Transverse colon (tissue), 4 donors: Measurements from ENCODE around the gene CCL11.

Source experiments
- CTCF ChIP-seq, 5 experiments: fragments of 200-600 bp in 3 of 5; fragments of 450-650 bp in 2 of 5; sonication (generic) in 3 of 5; IDR thresholded peaks; 1 replicate in 2 of 5; 2 replicates in 3 of 5; pipeline ENCODE4 v1.5.1; 2016 to 2017; ENCODE audit warnings: antibody characterized with exemption in 5 of 5, inconsistent platforms in 3 of 5, mild to moderate bottlenecking in 2 of 5, moderate library complexity in 1 of 5
- EP300 ChIP-seq: sonication (generic); formaldehyde crosslinking; IDR thresholded peaks from one replicate; pipeline ENCODE4 v1.6.1; 2017; ENCODE audit warnings: antibody characterized with exemption, low read depth
- POLR2A ChIP-seq: fragments of 450-650 bp; IDR thresholded peaks from one replicate; pipeline ENCODE4 v1.6.1; 2016; ENCODE audit warnings: antibody characterized with exemption, mild to moderate bottlenecking, moderate library complexity
- POLR2AphosphoS5 ChIP-seq, 3 donors: sonication (generic); formaldehyde crosslinking; IDR thresholded peaks; one replicate each; pipeline ENCODE4 v1.6.1; 2016; ENCODE audit warnings: antibody characterized with exemption in 3 of 3

DNA sequence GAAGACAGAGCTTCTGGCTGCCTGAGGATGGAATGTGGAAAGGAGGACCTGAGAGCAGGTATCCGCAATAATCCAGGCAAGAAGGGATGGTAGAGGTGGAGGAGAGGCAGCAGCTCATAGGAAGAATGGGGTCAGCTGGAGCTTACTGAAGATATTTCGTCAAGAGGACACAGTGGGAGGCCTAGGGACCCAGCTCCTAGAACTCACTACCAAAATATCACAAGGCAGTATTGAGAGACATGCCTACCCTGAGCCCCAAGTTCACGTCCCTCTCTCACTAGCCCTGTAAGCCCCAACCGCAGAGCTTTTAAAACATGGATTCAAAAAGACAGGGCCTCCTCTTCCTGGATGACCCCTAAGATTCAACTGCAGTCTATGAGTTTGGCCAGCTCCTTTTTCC, 19.5 kb downstream of the CCL11 start:
- TF ChIP-seq CTCF (IDR thresholded peaks at IDR 0.05) (no peak), POLR2A (no peak), POLR2AphosphoS5 (IDR thresholded peaks at IDR 0.05) (no peak), EP300 (no peak)
